ENCODE data around the gene TADA3.
A peak's percentile ranks its signal among the peaks of the same experiment; 100 is the strongest.

The TADA3 gene

GRCh38 chr3:9792405-9793160 lies at the start of gene TADA3, which contains the start of gene ARPC4:
TADA3 (minus strand) TSS chr3:9792473; CDS start chr3:9791466, 1,007 bp downstream.
ARPC4 (plus strand) TSS chr3:9793082; CDS start chr3:9793122, 40 bp downstream.
- DNase-seq (ENCODE audit: low spot score) = peak; percentile 97

- DNase-seq (ENCODE audit: low spot score) = no peak
These were observed 48.7 kb upstream of the TADA3 start for GRCh38 chr3:9841015-9841414.

- no peak for DNase-seq (ENCODE audit: low spot score)
These were observed 46.6 kb upstream of the TADA3 start for GRCh38 chr3:9838856-9839255.

GRCh38 chr3:9837701-9838582 lies 45.7 kb upstream of the TADA3 start:
- no peak for DNase-seq (ENCODE audit: low spot score)

- no peak for DNase-seq (ENCODE audit: low spot score)
These were observed 42.5 kb upstream of the TADA3 start for GRCh38 chr3:9834520-9835380.

- no peak for DNase-seq (ENCODE audit: low spot score)
These were observed 40.8 kb upstream of the TADA3 start for GRCh38 chr3:9833078-9833477.

- no peak for DNase-seq (ENCODE audit: low spot score)
These were observed 39.0 kb upstream of the TADA3 start for GRCh38 chr3:9831253-9831652.

GRCh38 chr3:9828801-9829755 lies 36.8 kb upstream of the TADA3 start:
- DNase-seq (ENCODE audit: low spot score) = no peak

- no peak for DNase-seq (ENCODE audit: low spot score)
These were observed 34.7 kb upstream of the TADA3 start for GRCh38 chr3:9826815-9827573.

GRCh38 chr3:9825451-9826040 lies 33.3 kb upstream of the TADA3 start:
- DNase-seq (ENCODE audit: low spot score) = no peak

- DNase-seq (ENCODE audit: low spot score) = no peak
These were observed 28.7 kb upstream of the TADA3 start for GRCh38 chr3:9820946-9821345.

- DNase-seq (ENCODE audit: low spot score) = no peak
These were observed 28.3 kb upstream of the TADA3 start for GRCh38 chr3:9820543-9820942.

- DNase-seq (ENCODE audit: low spot score) = no peak
These were observed 26.5 kb upstream of the TADA3 start for GRCh38 chr3:9818666-9819335.

- no peak for DNase-seq (ENCODE audit: low spot score)
These were observed 25.2 kb upstream of the TADA3 start for GRCh38 chr3:9817436-9817835.

GRCh38 chr3:9815986-9816385 lies 23.7 kb upstream of the TADA3 start:
- DNase-seq (ENCODE audit: low spot score) = no peak

- DNase-seq (ENCODE audit: low spot score) = no peak
These were observed 20.7 kb upstream of the TADA3 start for GRCh38 chr3:9812870-9813483.

GRCh38 chr3:9810846-9811245 lies 18.6 kb upstream of the TADA3 start:
- no peak for DNase-seq (ENCODE audit: low spot score)

GRCh38 chr3:9810433-9810770 lies 18.1 kb upstream of the TADA3 start:
- no peak for DNase-seq (ENCODE audit: low spot score)

Data from Ammon's horn (tissue), 1 donor.